GM12872 (cell line): ENCODE data around the gene SLC1A1.

ENCODE experiments used
- TF ChIP-seq, protein P1 (sequence below): IDR thresholded peaks from 3 replicates; pipeline ENCODE4 v1.5.1; 2011; ENCODE audit warnings: low read depth, mild to moderate bottlenecking, low read length, moderate library complexity; ENCODE audit not compliant: insufficient read depth

The SLC1A1 gene

GRCh38 chr9:4566806-4567205 lies 76.5 kb downstream of the SLC1A1 start:
- TF ChIP-seq, protein P1, sequence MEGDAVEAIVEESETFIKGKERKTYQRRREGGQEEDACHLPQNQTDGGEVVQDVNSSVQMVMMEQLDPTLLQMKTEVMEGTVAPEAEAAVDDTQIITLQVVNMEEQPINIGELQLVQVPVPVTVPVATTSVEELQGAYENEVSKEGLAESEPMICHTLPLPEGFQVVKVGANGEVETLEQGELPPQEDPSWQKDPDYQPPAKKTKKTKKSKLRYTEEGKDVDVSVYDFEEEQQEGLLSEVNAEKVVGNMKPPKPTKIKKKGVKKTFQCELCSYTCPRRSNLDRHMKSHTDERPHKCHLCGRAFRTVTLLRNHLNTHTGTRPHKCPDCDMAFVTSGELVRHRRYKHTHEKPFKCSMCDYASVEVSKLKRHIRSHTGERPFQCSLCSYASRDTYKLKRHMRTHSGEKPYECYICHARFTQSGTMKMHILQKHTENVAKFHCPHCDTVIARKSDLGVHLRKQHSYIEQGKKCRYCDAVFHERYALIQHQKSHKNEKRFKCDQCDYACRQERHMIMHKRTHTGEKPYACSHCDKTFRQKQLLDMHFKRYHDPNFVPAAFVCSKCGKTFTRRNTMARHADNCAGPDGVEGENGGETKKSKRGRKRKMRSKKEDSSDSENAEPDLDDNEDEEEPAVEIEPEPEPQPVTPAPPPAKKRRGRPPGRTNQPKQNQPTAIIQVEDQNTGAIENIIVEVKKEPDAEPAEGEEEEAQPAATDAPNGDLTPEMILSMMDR, result no peak

DNA sequence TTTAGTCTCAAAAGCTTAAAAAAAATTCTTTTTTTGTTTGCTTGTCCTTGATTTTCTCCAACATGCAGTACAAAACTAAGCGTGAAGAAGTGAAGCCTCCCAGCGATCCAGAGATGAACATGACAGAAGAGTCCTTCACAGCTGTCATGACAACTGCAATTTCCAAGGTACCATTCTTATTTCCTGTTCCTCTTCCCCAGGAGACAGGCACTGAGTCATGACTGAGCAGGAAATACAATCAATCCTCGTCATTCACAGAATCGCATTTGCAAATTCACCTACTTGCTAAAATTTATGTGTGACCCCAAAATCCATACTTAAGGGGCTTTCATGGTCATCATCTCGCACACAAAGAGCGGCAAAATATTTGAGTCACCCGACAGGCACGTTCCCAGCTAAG lies 77.3 kb downstream of the SLC1A1 start:
- TF ChIP-seq, protein P1, result no peak

GRCh38 chr9:4569101-4569500 lies 78.8 kb downstream of the SLC1A1 start:
- TF ChIP-seq, protein P1, result no peak

DNA sequence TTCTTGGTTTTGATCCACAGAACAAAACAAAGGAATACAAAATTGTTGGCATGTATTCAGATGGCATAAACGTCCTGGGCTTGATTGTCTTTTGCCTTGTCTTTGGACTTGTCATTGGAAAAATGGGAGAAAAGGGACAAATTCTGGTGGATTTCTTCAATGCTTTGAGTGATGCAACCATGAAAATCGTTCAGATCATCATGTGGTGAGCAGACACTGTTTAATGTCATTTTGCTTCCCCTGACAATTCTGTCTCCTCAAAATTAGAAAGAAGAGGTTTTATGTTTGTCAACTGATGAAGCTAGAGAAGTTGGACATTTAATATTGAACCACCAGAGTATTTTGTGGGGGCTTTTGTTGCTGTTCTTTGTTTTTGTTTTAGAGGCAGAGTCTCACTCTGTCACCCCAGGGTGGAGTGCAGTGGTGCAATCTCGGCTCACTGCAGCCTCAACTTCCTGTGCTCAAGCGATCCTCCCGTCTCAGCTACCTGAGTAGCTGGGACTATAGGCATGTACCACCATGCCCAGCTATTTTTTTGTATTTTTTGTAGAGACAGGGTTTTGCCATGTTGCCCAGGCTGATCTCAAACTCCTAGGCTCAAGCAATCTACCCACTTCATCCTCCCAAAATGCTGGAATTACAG lies 82.0 kb downstream of the SLC1A1 start:
- TF ChIP-seq, protein P1, result no peak

DNA sequence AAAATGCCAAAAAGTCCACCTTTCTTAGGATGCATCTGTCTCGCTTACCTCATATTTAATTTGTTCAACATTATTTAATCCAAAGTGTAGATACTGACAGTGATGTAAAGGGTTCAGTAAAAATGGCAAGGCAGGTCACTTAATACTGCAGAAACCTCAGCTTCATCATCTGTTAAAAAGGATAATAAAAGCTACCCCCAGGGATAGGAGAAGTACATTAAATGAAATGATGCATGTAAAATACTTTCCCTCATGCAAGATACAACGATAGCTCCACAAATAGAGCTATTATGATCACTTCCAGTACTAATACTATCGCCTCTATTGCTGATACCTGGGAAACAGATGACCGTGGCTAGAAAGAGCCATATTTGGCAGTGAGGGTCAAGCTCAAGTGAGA lies 82.9 kb downstream of the SLC1A1 start:
- TF ChIP-seq, protein P1, result no peak

DNA sequence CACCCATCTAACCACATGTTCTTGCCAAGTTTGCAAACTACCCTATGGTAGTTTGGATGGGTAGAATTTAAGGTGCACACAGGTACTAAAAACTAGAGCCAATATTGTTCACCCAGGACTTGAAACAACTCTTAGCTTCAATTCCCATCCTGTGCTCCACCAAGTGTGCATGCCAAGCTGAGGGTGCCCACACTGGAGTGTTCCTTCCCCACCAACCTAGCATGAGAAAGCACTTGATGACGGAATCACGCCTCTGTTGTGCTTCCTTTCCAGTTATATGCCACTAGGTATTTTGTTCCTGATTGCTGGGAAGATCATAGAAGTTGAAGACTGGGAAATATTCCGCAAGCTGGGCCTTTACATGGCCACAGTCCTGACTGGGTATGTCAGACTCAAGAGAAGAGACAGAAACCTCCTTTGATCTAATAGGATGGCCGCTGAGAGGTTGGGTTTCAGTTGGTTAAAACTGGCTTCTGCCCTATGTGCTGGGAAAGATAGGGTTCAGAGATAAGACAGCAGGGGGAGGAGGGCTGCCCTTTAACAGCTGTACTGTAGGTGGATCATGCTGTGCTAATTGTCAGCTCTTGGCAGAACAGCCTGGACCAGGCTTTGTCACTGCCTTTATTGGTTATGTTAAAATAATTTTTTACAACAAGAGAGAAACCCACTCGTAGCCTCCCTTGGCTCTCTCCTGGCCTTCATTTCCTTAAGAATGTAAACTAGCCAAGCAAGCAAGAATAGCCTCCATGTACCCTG lies 83.5 kb downstream of the SLC1A1 start:
- TF ChIP-seq, protein P1, result no peak

- TF ChIP-seq, protein P1, result no peak
These were observed 84.5 kb downstream of the SLC1A1 start for GRCh38 chr9:4574657-4575243.
